Tibial nerve (tissue), 4 donors: ENCODE results near the gene AGMO.

Experiments
- EP300 ChIP-seq, 2 donors: sonication (generic); formaldehyde crosslinking; IDR thresholded peaks; one replicate each; pipeline ENCODE4 v1.6.1; 2017; ENCODE audit warnings: antibody characterized with exemption in 2 of 2, mild to moderate bottlenecking in 1 of 2
- POLR2A ChIP-seq, 2 donors: fragments of 450-650 bp; IDR thresholded peaks; one replicate each; pipeline ENCODE4 v1.6.1; 2017; ENCODE audit warnings: antibody characterized with exemption in 2 of 2, mild to moderate bottlenecking in 2 of 2, moderate library complexity in 2 of 2
- TF ChIP-seq, protein P1 (sequence below), 5 experiments: fragments of 200-600 bp in 3 of 5; fragments of 450-650 bp in 2 of 5; sonication (generic) in 3 of 5; IDR thresholded peaks; one replicate each; pipeline ENCODE4 v1.5.1; 2016 to 2019; ENCODE audit warnings: antibody characterized with exemption in 5 of 5, mild to moderate bottlenecking in 3 of 5, moderate library complexity in 2 of 5

- TF ChIP-seq, protein P1, sequence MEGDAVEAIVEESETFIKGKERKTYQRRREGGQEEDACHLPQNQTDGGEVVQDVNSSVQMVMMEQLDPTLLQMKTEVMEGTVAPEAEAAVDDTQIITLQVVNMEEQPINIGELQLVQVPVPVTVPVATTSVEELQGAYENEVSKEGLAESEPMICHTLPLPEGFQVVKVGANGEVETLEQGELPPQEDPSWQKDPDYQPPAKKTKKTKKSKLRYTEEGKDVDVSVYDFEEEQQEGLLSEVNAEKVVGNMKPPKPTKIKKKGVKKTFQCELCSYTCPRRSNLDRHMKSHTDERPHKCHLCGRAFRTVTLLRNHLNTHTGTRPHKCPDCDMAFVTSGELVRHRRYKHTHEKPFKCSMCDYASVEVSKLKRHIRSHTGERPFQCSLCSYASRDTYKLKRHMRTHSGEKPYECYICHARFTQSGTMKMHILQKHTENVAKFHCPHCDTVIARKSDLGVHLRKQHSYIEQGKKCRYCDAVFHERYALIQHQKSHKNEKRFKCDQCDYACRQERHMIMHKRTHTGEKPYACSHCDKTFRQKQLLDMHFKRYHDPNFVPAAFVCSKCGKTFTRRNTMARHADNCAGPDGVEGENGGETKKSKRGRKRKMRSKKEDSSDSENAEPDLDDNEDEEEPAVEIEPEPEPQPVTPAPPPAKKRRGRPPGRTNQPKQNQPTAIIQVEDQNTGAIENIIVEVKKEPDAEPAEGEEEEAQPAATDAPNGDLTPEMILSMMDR (IDR thresholded peaks at IDR 0.05) = no peak
- TF ChIP-seq POLR2A (IDR thresholded peaks at IDR 0.05) (no peak), EP300 (IDR thresholded peaks at IDR 0.05) (no peak)
Observed at GRCh38 chr7:15527648-15528047, 34.2 kb downstream of the AGMO start.
